SH-SY5Y (cell line): ENCODE results near the gene MCCD1.

Experiments used
- GATA2 ChIP-seq: IDR thresholded peaks from 2 replicates; pipeline ENCODE4 v1.6.1; 2011; ENCODE audit warnings: mild to moderate bottlenecking, low read depth, low read length
- GATA3 ChIP-seq: IDR thresholded peaks from 2 replicates; pipeline ENCODE4 v1.6.1; 2011; ENCODE audit warnings: low read depth, mild to moderate bottlenecking, low read length, moderate library complexity

MCCD1 gene

DNA sequence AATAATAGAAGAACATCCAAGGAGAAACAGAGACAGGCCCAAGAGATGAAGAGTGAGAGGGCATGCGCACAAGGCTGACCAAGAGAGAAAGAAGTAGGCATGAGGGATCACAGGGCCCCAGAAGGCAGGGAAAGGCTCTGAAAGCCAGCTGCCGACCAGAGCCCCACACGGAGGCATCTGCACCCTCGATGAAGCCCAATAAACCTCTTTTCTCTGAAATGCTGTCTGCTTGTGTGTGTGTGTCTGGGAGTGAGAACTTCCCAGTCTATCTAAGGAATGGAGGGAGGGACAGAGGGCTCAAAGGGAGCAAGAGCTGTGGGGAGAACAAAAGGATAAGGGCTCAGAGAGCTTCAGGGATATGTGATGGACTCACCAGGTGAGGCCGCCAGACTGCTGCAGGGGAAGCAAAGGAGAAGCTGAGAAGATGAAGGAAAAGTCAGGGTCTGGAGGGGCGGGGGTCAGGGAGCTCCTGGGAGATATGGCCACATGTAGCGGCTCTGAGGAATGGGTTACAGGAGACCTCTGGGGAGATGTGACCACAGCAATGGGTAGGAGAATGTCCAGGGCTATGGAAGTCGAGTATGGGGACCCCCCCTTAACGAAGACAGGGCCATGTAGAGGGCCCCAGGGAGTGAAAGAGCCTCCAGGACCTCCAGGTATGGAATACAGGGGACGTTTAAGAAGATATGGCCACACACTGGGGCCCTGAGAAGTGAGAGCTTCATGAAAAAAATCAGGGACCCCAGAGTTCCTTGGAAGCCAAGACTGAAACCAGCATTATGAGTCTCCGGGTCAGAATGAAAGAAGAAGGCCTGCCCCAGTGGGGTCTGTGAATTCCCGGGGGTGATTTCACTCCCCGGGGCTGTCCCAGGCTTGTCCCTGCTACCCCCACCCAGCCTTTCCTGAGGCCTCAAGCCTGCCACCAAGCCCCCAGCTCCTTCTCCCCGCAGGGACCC, 45.6 kb downstream of the MCCD1 start:
- TF ChIP-seq GATA3 (no peak), GATA2 (no peak)

DNA sequence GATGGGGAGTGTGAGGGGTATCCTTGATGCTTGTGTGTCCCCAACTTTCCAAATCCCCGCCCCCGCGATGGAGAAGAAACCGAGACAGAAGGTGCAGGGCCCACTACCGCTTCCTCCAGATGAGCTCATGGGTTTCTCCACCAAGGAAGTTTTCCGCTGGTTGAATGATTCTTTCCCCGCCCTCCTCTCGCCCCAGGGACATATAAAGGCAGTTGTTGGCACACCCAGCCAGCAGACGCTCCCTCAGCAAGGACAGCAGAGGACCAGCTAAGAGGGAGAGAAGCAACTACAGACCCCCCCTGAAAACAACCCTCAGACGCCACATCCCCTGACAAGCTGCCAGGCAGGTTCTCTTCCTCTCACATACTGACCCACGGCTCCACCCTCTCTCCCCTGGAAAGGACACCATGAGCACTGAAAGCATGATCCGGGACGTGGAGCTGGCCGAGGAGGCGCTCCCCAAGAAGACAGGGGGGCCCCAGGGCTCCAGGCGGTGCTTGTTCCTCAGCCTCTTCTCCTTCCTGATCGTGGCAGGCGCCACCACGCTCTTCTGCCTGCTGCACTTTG, 46.7 kb downstream of the MCCD1 start, which contains the start of gene TNF:
Gene TNF (plus strand): TSS at position 231 of the 567 bp plus-strand sequence. CDS start 177 bp downstream, at position 408.
- TF ChIP-seq GATA3 (no peak), GATA2 (no peak)

DNA sequence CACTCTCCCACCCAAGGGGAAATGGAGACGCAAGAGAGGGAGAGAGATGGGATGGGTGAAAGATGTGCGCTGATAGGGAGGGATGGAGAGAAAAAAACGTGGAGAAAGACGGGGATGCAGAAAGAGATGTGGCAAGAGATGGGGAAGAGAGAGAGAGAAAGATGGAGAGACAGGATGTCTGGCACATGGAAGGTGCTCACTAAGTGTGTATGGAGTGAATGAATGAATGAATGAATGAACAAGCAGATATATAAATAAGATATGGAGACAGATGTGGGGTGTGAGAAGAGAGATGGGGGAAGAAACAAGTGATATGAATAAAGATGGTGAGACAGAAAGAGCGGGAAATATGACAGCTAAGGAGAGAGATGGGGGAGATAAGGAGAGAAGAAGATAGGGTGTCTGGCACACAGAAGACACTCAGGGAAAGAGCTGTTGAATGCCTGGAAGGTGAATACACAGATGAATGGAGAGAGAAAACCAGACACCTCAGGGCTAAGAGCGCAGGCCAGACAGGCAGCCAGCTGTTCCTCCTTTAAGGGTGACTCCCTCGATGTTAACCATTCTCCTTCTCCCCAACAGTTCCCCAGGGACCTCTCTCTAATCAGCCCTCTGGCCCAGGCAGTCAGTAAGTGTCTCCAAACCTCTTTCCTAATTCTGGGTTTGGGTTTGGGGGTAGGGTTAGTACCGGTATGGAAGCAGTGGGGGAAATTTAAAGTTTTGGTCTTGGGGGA, 47.4 kb downstream of the MCCD1 start:
- TF ChIP-seq GATA3 (no peak; the same call in 1 of the 2 replicates), GATA2 (peak; percentile 52; the same call in 1 of the 2 replicates)

DNA sequence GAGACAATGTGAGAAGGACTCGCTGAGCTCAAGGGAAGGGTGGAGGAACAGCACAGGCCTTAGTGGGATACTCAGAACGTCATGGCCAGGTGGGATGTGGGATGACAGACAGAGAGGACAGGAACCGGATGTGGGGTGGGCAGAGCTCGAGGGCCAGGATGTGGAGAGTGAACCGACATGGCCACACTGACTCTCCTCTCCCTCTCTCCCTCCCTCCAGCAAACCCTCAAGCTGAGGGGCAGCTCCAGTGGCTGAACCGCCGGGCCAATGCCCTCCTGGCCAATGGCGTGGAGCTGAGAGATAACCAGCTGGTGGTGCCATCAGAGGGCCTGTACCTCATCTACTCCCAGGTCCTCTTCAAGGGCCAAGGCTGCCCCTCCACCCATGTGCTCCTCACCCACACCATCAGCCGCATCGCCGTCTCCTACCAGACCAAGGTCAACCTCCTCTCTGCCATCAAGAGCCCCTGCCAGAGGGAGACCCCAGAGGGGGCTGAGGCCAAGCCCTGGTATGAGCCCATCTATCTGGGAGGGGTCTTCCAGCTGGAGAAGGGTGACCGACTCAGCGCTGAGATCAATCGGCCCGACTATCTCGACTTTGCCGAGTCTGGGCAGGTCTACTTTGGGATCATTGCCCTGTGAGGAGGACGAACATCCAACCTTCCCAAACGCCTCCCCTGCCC, 48.3 kb downstream of the MCCD1 start:
- no peak for TF ChIP-seq GATA2
- no peak for TF ChIP-seq GATA3

DNA sequence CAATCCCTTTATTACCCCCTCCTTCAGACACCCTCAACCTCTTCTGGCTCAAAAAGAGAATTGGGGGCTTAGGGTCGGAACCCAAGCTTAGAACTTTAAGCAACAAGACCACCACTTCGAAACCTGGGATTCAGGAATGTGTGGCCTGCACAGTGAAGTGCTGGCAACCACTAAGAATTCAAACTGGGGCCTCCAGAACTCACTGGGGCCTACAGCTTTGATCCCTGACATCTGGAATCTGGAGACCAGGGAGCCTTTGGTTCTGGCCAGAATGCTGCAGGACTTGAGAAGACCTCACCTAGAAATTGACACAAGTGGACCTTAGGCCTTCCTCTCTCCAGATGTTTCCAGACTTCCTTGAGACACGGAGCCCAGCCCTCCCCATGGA, 48.8 kb downstream of the MCCD1 start:
- no peak for TF ChIP-seq GATA2

DNA sequence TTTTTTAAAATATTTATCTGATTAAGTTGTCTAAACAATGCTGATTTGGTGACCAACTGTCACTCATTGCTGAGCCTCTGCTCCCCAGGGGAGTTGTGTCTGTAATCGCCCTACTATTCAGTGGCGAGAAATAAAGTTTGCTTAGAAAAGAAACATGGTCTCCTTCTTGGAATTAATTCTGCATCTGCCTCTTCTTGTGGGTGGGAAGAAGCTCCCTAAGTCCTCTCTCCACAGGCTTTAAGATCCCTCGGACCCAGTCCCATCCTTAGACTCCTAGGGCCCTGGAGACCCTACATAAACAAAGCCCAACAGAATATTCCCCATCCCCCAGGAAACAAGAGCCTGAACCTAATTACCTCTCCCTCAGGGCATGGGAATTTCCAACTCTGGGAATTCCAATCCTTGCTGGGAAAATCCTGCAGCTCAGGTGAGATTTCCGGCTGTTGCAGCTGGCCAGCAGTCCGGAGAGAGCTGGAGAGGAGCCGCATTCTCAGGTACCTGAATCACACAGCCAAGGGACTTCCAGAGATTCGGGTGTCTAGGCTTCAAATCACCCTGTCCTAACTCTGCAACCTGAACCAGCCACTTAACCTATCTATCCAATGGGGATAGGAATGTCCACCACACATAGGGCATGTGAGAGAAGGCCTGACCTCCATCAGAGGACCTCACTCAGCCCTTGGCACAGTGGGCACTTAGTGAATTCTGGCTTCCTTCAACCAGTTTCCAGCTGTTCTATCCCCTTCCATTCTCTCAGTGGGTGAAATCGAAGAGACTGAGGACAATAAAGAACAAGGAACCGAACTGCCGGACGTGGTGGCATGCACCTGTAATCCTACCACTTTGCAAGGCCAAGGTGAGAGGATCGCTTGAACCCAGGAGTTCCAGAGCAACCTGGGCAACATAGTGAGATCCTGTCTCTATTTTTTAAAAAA, 49.7 kb downstream of the MCCD1 start:
- TF ChIP-seq GATA3 (no peak), GATA2 (no peak)

DNA sequence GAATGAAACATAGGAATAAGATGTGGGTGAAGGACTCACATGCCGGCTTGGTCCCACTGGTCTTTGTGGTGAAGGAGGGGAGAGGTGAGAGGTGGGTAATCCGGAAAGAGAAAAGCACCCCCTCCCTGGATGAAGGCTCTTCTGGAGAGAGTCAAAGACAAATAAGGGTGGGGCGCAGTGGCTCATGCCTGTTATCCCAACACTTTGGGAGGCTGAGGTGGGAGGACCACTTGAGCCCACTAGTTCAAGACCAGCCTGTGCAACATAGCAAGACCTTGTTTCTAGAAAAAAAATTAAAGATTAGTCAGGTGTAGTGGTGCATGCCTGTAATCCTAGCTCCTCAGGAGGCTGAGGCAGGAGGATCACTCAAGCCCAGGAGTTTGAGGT, 50.4 kb downstream of the MCCD1 start:
- TF ChIP-seq GATA2 (no peak), GATA3 (no peak)
